Pancreas (tissue), 10 donors: Measurements from ENCODE around the gene GSG1L. TPM values are rescaled to one million over a fixed set of nuclear protein-coding genes. Genes with fewer than 3 reads are reported as not detected.
A peak's percentile ranks its signal among the peaks of the same experiment; 100 is the strongest.

ENCODE experiments used
- ATAC-seq, 4 donors: fragments of 200-7000 bp; cut with Tn5 transposase; one replicate each; pipeline versions ENCODE4 v1.8.0 to v1.9.1; 2020; ENCODE audit warnings: mild to moderate bottlenecking in 4 of 4, moderate library complexity in 4 of 4
- DNase-seq, 6 donors: peaks; one replicate each; pipeline ENCODE4 v3.0.0-alpha.2; 2020
- FAIRE-seq: peaks from 2 replicates; lab custom pipeline; 2012; peaks lifted over from hg19 to GRCh38; lab: Jason Lieb, UNC
- H3K27ac ChIP-seq, 4 donors: fragments of 200-600 bp; sonication (generic); 1 replicate in 3 of 4; 2 replicates in 1 of 4; pipeline versions ENCODE4 v1.5.0 to v1.8.0; 2020
- H3K27me3 ChIP-seq, 4 donors: fragments of 200-600 bp; one replicate each; pipeline ENCODE4 v1.8.0; 2021
- H3K36me3 ChIP-seq, 3 donors: fragments of 200-600 bp; sonication (generic) in 1 of 3; one replicate each; pipeline versions ENCODE4 v1.5.0 to v1.8.0; 2020 to 2021
- H3K4me1 ChIP-seq, 3 donors: fragments of 200-600 bp; one replicate each; pipeline ENCODE4 v1.8.0; 2021
- H3K4me3 ChIP-seq, 4 donors: fragments of 200-600 bp; sonication (generic) in 2 of 4; one replicate each; pipeline versions ENCODE4 v1.5.0 to v1.8.0; 2020 to 2021
- H3K9me3 ChIP-seq, 4 donors: fragments of 200-600 bp; one replicate each; pipeline ENCODE4 v1.8.0; 2021
- WGBS, 2 donors: extraction: QIAGEN DNeasy Blood & Tissue Kit; methylation state at CpG; one replicate each; pipeline ENCODE4 v1.1.7; 2013; 5-methylcytosine and 5-hydroxymethylcytosine counted together
- intact Hi-C, 3 donors: fragments of 100-400 bp; cut with DNase I; formaldehyde crosslinking; loops; one replicate each; pipeline versions ENCODE4 v1.11.1 to v1.14.2; 2022
- polyA plus RNA-seq, 2 donors: library from polyadenylated mRNA; stranded (reverse); fragments of 200-250 nt; gene quantifications; one replicate each; pipeline ENCODE4 v1.2.3, GENCODE V29; 2013
- total RNA-seq, 6 donors: library from RNA; stranded (reverse); fragmentation: NEBNext Ultra II Directional in 4 of 6; extraction: Animal tissue kit (Norgen Biotek cat#: 25700) in 4 of 6; gene quantifications; one replicate each; pipeline versions ENCODE4 v1.2.1 to v1.2.4, GENCODE V29; 2021 to 2023
- TF ChIP-seq, protein P1 (sequence below), 4 donors: fragments of 200-600 bp; sonication (generic) in 3 of 4; IDR thresholded peaks; one replicate each; pipeline versions ENCODE4 v1.5.0 to v1.8.0; 2021; ENCODE audit warnings: antibody characterized with exemption in 4 of 4
- donor health status: healthy with polysubstance abuse.
- donor health status: DM: no; HTN: no; CAD: no; lungs with moderate emphysema.
- donor health status: DM: no; HTN: no; CAD: no.
- donor health status: control.
- donor health status: control.
- donor health status: Bipolar disorder and iron deficiency.
- donor health status: DM: yes; HTN: yes; CAD: no.
- donor health status: DM: no; HTN: no; CAD: no.
- donor health status: DM: no; HTN: no; CAD: no.
- donor health status: DM: yes; HTN: yes; CAD: no.

The GSG1L gene
- total and polyA plus RNA-seq, 8 donors, result 0.02 to 0.12 TPM; not detected in 6

DNA sequence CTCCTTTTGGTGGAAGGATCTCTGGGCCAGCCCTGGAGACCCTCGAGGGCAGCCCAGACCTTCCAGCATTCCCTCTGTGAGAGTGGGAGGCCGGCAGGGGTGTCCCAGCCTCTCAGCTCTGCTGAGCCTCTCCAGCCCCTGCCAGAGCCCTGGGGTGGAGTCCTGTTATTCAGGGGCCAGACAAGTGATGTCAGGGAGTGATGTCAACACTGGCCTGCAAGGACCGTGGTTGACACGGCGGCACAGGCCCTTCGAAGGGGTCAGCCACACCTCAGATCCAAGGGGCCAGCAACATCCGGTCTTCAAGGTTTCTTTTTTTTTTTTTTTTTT lies 282.4 kb downstream of the GSG1L start:
- Histone ChIP-seq H3K27ac (no peak overlapping the region), H3K4me1 (no peaks in the 10 kb centered on the region), H3K27me3 (no peaks in the 10 kb centered on the region), H3K4me3 (no peak overlapping the region), H3K36me3 (peaks cover 0 to 8% (median 0%) of the 10 kb centered on the region in 3 donors), H3K9me3 (no peaks in the 10 kb centered on the region)
- 51 to 60% methylated on average over 7 of the region's 7 CpGs for WGBS, 2 donors
- TF ChIP-seq, protein P1, sequence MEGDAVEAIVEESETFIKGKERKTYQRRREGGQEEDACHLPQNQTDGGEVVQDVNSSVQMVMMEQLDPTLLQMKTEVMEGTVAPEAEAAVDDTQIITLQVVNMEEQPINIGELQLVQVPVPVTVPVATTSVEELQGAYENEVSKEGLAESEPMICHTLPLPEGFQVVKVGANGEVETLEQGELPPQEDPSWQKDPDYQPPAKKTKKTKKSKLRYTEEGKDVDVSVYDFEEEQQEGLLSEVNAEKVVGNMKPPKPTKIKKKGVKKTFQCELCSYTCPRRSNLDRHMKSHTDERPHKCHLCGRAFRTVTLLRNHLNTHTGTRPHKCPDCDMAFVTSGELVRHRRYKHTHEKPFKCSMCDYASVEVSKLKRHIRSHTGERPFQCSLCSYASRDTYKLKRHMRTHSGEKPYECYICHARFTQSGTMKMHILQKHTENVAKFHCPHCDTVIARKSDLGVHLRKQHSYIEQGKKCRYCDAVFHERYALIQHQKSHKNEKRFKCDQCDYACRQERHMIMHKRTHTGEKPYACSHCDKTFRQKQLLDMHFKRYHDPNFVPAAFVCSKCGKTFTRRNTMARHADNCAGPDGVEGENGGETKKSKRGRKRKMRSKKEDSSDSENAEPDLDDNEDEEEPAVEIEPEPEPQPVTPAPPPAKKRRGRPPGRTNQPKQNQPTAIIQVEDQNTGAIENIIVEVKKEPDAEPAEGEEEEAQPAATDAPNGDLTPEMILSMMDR (IDR thresholded peaks at IDR 0.05), result no peak
- intact Hi-C loops, result no loop called here
- ATAC-seq, result peak in 1 of 4 donors; percentile 14
- FAIRE-seq, result no peak
- DNase-seq, result no peak

DNA sequence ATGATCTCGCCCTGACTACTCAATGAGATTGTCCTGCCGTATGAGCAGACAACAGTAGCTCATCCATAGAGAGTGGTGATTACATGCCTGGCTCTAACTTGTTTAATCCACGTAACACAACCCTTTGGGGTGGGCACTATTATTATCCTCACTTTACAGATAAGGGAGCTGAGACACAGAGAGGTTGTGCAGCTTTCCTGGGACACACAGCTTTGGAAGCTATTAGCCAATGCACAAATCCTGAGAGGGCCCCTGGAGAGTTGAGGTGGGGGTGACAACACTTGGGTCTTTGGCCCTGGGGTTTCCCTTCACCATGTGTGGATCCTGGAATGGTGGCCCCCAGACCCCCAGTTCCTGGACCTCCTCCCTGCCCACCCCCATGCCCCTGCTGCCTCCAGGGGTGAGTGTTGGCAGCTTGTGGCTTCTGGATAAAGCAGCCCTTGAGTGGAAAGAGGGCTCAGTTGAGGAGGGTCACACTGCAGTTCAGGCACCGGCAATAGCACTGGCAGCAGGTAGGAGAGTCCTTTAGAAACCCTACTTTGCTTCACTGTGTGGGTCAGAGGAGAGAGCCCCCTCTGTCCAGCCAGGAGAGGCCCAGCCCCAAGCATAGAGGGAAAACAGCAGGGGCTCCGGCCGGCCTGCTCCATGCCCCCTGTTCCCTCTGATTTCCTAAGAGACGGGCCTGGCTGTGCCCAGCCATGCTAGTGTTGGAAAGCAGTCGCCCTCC lies 282.9 kb downstream of the GSG1L start:
- Histone ChIP-seq H3K27ac (no peak overlapping the region), H3K4me1 (no peaks in the 10 kb centered on the region), H3K9me3 (no peaks in the 10 kb centered on the region), H3K4me3 (no peak overlapping the region), H3K27me3 (no peaks in the 10 kb centered on the region), H3K36me3 (peaks cover 0 to 8% (median 0%) of the 10 kb centered on the region in 3 donors)
- FAIRE-seq (no peak), ATAC-seq (no peak), DNase-seq (no peak)
- TF ChIP-seq, protein P1 (IDR thresholded peaks at IDR 0.05), result no peak
- 73 to 81% methylated on average over 8 of the region's 8 CpGs for WGBS, 2 donors
- intact Hi-C loops, result no loop called here

DNA sequence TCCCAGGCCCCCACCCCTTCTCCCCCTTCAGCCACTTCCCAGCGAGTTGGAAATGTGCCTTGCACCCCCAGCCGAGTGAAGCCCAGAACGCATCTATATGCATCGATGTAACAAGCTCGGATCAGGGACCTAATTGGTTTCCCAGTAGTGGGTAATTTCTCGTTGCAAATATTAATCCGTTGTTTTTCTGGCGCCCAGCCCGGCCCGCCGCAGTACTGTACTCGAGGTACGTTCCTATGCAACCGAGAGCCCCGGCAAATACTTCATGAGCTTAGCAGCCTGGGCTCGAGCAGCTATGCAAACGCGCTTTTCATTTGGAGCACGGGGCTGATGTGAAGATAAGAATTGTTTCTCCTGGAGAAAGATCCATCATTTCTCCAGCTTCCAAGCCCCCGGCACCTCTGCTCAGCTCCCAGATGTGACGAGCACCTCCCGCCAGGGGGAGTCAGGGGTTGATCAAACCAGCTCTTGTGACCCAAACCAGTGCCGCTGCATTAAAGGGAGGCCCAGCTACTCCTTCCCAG lies 283.8 kb downstream of the GSG1L start:
- 74 to 75% methylated on average over 23 of the region's 23 CpGs for WGBS, 2 donors
- peaks cover 0 to 12% (median 0%) of the 10 kb centered on the region in 3 donors for H3K36me3 ChIP-seq
- TF ChIP-seq, protein P1 (IDR thresholded peaks at IDR 0.05), result no peak
- no peaks in the 10 kb centered on the region for H3K27me3 ChIP-seq
- intact Hi-C loops, result no loop called here
- no peaks in the 10 kb centered on the region for H3K9me3 ChIP-seq
- no peak overlapping the region for H3K27ac ChIP-seq
- ATAC-seq (peak in 3 of 4 donors; percentile 15 to 27 (median 24)), FAIRE-seq (no peak), DNase-seq (no peak)
- no peaks in the 10 kb centered on the region for H3K4me1 ChIP-seq
- no peak overlapping the region for H3K4me3 ChIP-seq

DNA sequence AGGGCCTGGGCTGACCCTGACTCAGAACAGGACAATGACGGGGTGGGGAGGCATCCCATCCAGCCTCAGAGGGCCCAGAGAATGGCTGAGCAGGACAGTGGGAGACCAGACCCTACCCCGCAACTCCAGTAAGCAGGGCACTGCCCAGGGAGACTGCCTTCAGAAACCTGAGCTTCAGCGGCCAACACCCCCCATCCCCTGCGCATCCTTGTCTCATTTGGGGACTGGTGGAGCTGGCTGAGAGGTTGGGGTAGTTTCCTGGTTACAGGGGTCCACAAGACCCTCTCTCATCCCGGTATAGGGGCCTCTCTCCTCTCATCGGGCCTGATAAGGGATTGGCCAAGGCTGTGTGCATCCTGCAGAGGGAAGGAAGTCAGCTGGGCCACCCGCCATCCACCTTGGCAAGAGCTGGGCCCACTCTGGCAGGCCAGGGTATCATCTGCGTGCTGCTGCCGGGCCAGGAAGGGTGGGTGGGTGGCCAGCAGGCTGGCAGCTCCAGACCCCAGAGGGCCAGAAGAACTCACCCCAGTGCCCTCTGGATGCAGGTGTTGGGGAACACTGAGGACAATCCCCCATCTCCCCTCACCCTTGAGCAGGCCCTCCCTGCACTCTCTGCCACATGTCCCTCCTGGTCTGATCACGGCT lies 284.5 kb downstream of the GSG1L start:
- FAIRE-seq, result no peak
- no peak for DNase-seq
- Histone ChIP-seq H3K4me3 (no peak overlapping the region), H3K27ac (no peak overlapping the region), H3K36me3 (peaks cover 0 to 13% (median 0%) of the 10 kb centered on the region in 3 donors), H3K9me3 (no peaks in the 10 kb centered on the region), H3K27me3 (no peaks in the 10 kb centered on the region), H3K4me1 (no peaks in the 10 kb centered on the region)
- 80 to 82% methylated on average over 9 to 10 of the region's 10 CpGs for WGBS, 2 donors
- TF ChIP-seq, protein P1 (IDR thresholded peaks at IDR 0.05), result no peak
- intact Hi-C loops, result no loop called here
- no peak for ATAC-seq
